Measurements from ENCODE around the gene CRTAC1. TPM values are rescaled to one million over a fixed set of nuclear protein-coding genes. Genes with fewer than 3 reads are reported as not detected.

Gene CRTAC1
- total and polyA plus RNA-seq, 9 of the 15 experiments (the other 6 are each of a cell fraction or from before 2014, with no cell fraction given) = not detected

GRCh38 chr10:97943294-97943693 is 87.1 kb downstream of the CRTAC1 start (continued):
- TF ChIP-seq, protein P1, sequence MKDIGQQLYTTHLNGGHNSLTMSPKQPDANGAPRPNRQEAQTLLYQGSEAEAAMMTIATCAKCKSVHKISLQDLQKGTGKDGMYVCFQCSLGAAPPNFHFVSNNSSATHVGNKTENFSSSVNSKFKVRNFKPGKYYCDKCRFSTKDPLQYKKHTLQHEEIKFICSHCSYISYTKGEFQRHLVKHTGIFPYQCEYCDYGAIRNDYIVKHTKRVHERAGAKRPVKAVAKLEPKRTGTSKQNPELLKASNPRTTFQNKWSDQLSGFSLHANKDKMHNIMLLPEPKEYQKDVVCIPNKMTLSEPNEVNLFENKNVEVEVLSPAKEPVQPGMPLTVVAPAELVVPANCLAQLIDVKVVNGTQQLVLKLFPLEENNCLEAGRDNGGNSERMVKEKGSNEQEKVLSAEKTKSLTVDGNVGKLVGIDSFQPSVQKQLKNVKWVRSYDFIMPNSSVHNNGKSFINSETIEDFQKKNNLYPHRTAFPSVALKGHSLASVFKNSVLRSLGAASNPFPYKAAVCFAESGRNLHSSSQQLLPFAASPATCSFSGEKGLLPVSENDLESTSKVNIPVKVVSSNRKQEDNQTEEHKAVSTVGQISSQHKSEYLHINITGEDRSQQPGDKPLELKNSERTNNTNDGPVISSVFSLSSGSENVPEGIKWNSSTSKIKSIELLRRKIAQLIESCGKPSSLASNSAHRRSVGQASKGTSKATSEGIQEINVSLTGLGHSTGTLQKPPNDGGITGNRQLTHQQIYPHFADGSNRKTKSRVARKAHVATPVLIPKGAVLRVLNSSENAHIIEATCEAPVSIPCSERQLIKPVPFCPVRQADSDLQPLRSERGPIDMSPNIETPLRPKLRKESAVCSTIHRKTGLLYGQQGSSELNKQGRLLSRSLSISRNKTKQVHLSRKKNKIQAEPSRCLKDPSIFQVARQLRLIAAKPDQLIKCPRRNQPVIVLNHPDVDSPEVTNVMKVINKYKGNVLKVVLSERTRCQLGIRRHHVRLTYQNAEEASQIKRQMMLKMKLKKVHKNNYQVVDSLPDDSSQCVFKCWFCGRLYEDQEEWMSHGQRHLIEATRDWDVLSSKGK (CRISPR knock-in tag; IDR thresholded peaks at IDR 0.05) = no peak
- TF ChIP-seq MCM7 (IDR thresholded peaks at IDR 0.05) (no peak), ZNF217 (CRISPR knock-in tag; IDR thresholded peaks at IDR 0.05) (no peak), MCM5 (IDR thresholded peaks at IDR 0.05; ENCODE audit: low read depth) (no peak), ZNF277 (CRISPR knock-in tag; IDR thresholded peaks at IDR 0.05; ENCODE audit: borderline replicate concordance) (no peak)

- ATAC-seq (no peak), DNase-seq (ENCODE audit: extremely low read depth in 1 of 4, low spot score in 3 of 4) (no peak), FAIRE-seq (no peak)
- no peak for TF ChIP-seq SMARCC2 (IDR thresholded peaks at IDR 0.05; ENCODE audit: low read depth)
- no peak for TF ChIP-seq MTA2 (IDR thresholded peaks at IDR 0.05; ENCODE audit: low read depth)
- TF ChIP-seq ASH1L (IDR thresholded peaks at IDR 0.05; ENCODE audit: borderline replicate concordance, low read depth, partially characterized antibody) = no peak
- TF ChIP-seq ZNF280A (IDR thresholded peaks at IDR 0.05; ENCODE audit: low read depth, partially characterized antibody) = no peak
- no peak for TF ChIP-seq ZNF561 (CRISPR knock-in tag; conservative IDR thresholded peaks at IDR 0.05)
- no peak for TF ChIP-seq NR2C2 (CRISPR knock-in tag; IDR thresholded peaks at IDR 0.05)
- no peak for TF ChIP-seq NR2C2 (tag; IDR thresholded peaks at IDR 0.05)
- TF ChIP-seq, protein P2, sequence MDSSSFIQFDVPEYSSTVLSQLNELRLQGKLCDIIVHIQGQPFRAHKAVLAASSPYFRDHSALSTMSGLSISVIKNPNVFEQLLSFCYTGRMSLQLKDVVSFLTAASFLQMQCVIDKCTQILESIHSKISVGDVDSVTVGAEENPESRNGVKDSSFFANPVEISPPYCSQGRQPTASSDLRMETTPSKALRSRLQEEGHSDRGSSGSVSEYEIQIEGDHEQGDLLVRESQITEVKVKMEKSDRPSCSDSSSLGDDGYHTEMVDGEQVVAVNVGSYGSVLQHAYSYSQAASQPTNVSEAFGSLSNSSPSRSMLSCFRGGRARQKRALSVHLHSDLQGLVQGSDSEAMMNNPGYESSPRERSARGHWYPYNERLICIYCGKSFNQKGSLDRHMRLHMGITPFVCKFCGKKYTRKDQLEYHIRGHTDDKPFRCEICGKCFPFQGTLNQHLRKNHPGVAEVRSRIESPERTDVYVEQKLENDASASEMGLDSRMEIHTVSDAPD (CRISPR knock-in tag; IDR thresholded peaks at IDR 0.05) = no peak
- Histone ChIP-seq H3K27ac (ENCODE audit: extremely low read depth, low read depth, low read length) (no peak overlapping the region), H3K36me3 (ENCODE audit: control insufficient read depth, insufficient read depth, low read length) (no peaks in the 10 kb centered on the region), H3K27me3 (ENCODE audit: control insufficient read depth in 2 of 2, insufficient read depth in 2 of 2, low read length in 2 of 2) (peaks cover 4 to 15% of the 10 kb centered on the region in 2 experiments; a peak in 3 of 5 replicates), H3K9ac (ENCODE audit: insufficient read depth in 1 of 2, low read depth in 2 of 2, low read length in 2 of 2) (no peak overlapping the region), H3K4me2 (ENCODE audit: insufficient read depth, low read length) (no peak overlapping the region), H3K9me1 (ENCODE audit: control insufficient read depth, insufficient read depth, low read length) (no peaks in the 10 kb centered on the region), H3K9me3 (replicated peaks; ENCODE audit: control insufficient read depth, insufficient read depth, low read depth, low read length) (no peaks in the 10 kb centered on the region), H4K20me1 (replicated peaks; ENCODE audit: control insufficient read depth, insufficient read depth, low read length) (no peaks in the 10 kb centered on the region), H3K4me3 (no peak overlapping the region), H2AFZ (ENCODE audit: low read depth, low read length) (no peak overlapping the region), H3K79me2 (ENCODE audit: control insufficient read depth, insufficient read depth, low read length) (no peaks in the 10 kb centered on the region), H3K4me1 (replicated peaks in 1 of 2; ENCODE audit: control insufficient read depth in 2 of 2, insufficient read depth in 2 of 2, low read length in 2 of 2) (no peaks in the 10 kb centered on the region)
- in situ Hi-C loops (cut with MboI) = no loop called here
- WGBS (ENCODE audit: insufficient coverage, low coverage, missing lambda C conversion rate) = 0% methylated on average over 5 of the region's 6 CpGs
- intact Hi-C loops (cut with micrococcal nuclease) = no loop called here
- ChIA-PET POLR2A (no interaction called here), CTCF (ENCODE audit: low intra/inter-chr PET ratio) (no interaction called here)
- no TSS peak for BruUV-seq (replicated peaks)
Measured at GRCh38 chr10:97940534-97940933, 89.9 kb downstream of the CRTAC1 start.
